ENCODE results near the gene COX7A2L. TPM values are rescaled to one million over a fixed set of nuclear protein-coding genes. Genes with fewer than 3 reads are reported as not detected.

COX7A2L gene
- total RNA-seq, 1 experiment from 2014 or later = 99.5 TPM

DNA sequence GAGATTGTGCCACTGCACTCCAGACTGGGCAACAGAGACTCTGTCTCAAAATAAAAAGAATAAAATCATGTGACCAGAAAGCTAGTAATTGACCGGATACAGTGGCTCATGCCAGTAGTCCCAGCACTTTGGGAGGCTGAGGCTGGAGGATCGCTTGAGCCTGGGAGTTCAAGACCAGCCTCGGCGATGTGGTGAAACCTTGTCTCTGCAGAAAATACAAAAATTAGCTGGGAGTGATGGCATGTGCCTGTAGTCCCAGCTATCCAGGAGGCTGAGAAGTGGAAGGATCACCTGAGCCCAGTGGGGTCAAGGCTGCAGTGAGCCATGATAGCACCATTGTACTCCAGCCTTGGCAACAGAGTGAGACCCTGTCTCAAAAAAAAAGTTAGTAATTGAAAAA, 36.8 kb downstream of the COX7A2L start:
- POLR2A ChIA-PET = no interaction called here
- H3K4me3 Mint-ChIP-seq = no peak overlapping the region
- peaks cover 31% of the 10 kb centered on the region for H3K36me3 Mint-ChIP-seq
- H3K4me1 Mint-ChIP-seq = no peaks in the 10 kb centered on the region
- no peak overlapping the region for H3K27ac Mint-ChIP-seq
- no peaks in the 10 kb centered on the region for H3K27me3 Mint-ChIP-seq (ENCODE audit: low read depth)
- peaks cover 4% of the 10 kb centered on the region for H3K9me3 Mint-ChIP-seq
- ATAC-seq = no peak
- no peak for DNase-seq (ENCODE audit: low spot score)
- no peak for TF ChIP-seq ZNF121 (CRISPR knock-in tag; IDR thresholded peaks at IDR 0.05)
- no peak for TF ChIP-seq ZNF138 (CRISPR knock-in tag; conservative IDR thresholded peaks at IDR 0.05)
- no peak for TF ChIP-seq ZNF416 (CRISPR knock-in tag; IDR thresholded peaks at IDR 0.05)
- TF ChIP-seq, protein P1, sequence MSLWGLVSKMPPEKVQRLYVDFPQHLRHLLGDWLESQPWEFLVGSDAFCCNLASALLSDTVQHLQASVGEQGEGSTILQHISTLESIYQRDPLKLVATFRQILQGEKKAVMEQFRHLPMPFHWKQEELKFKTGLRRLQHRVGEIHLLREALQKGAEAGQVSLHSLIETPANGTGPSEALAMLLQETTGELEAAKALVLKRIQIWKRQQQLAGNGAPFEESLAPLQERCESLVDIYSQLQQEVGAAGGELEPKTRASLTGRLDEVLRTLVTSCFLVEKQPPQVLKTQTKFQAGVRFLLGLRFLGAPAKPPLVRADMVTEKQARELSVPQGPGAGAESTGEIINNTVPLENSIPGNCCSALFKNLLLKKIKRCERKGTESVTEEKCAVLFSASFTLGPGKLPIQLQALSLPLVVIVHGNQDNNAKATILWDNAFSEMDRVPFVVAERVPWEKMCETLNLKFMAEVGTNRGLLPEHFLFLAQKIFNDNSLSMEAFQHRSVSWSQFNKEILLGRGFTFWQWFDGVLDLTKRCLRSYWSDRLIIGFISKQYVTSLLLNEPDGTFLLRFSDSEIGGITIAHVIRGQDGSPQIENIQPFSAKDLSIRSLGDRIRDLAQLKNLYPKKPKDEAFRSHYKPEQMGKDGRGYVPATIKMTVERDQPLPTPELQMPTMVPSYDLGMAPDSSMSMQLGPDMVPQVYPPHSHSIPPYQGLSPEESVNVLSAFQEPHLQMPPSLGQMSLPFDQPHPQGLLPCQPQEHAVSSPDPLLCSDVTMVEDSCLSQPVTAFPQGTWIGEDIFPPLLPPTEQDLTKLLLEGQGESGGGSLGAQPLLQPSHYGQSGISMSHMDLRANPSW (CRISPR knock-in tag; conservative IDR thresholded peaks at IDR 0.05; ENCODE audit: low read depth) = no peak
- no peak for TF ChIP-seq SOX15 (CRISPR knock-in tag; IDR thresholded peaks at IDR 0.05)
- TF ChIP-seq, protein P2, sequence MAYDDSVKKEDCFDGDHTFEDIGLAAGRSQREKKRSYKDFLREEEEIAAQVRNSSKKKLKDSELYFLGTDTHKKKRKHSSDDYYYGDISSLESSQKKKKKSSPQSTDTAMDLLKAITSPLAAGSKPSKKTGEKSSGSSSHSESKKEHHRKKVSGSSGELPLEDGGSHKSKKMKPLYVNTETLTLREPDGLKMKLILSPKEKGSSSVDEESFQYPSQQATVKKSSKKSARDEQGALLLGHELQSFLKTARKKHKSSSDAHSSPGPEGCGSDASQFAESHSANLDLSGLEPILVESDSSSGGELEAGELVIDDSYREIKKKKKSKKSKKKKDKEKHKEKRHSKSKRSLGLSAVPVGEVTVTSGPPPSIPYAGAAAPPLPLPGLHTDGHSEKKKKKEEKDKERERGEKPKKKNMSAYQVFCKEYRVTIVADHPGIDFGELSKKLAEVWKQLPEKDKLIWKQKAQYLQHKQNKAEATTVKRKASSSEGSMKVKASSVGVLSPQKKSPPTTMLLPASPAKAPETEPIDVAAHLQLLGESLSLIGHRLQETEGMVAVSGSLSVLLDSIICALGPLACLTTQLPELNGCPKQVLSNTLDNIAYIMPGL (CRISPR knock-in tag; IDR thresholded peaks at IDR 0.05) = no peak
- TF ChIP-seq JAZF1 (CRISPR knock-in tag; IDR thresholded peaks at IDR 0.05) = no peak
- no peak for TF ChIP-seq ZNF396 (CRISPR knock-in tag; IDR thresholded peaks at IDR 0.05; ENCODE audit: borderline replicate concordance)
- TF ChIP-seq SMAD4 (CRISPR knock-in tag; IDR thresholded peaks at IDR 0.05) = no peak
- TF ChIP-seq, protein P3, sequence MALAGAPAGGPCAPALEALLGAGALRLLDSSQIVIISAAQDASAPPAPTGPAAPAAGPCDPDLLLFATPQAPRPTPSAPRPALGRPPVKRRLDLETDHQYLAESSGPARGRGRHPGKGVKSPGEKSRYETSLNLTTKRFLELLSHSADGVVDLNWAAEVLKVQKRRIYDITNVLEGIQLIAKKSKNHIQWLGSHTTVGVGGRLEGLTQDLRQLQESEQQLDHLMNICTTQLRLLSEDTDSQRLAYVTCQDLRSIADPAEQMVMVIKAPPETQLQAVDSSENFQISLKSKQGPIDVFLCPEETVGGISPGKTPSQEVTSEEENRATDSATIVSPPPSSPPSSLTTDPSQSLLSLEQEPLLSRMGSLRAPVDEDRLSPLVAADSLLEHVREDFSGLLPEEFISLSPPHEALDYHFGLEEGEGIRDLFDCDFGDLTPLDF (CRISPR knock-in tag; IDR thresholded peaks at IDR 0.05) = no peak
- no peak for TF ChIP-seq ELF4 (CRISPR knock-in tag; IDR thresholded peaks at IDR 0.05; ENCODE audit: low read depth)
- TF ChIP-seq, protein P4, sequence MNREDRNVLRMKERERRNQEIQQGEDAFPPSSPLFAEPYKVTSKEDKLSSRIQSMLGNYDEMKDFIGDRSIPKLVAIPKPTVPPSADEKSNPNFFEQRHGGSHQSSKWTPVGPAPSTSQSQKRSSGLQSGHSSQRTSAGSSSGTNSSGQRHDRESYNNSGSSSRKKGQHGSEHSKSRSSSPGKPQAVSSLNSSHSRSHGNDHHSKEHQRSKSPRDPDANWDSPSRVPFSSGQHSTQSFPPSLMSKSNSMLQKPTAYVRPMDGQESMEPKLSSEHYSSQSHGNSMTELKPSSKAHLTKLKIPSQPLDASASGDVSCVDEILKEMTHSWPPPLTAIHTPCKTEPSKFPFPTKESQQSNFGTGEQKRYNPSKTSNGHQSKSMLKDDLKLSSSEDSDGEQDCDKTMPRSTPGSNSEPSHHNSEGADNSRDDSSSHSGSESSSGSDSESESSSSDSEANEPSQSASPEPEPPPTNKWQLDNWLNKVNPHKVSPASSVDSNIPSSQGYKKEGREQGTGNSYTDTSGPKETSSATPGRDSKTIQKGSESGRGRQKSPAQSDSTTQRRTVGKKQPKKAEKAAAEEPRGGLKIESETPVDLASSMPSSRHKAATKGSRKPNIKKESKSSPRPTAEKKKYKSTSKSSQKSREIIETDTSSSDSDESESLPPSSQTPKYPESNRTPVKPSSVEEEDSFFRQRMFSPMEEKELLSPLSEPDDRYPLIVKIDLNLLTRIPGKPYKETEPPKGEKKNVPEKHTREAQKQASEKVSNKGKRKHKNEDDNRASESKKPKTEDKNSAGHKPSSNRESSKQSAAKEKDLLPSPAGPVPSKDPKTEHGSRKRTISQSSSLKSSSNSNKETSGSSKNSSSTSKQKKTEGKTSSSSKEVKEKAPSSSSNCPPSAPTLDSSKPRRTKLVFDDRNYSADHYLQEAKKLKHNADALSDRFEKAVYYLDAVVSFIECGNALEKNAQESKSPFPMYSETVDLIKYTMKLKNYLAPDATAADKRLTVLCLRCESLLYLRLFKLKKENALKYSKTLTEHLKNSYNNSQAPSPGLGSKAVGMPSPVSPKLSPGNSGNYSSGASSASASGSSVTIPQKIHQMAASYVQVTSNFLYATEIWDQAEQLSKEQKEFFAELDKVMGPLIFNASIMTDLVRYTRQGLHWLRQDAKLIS (CRISPR knock-in tag; IDR thresholded peaks at IDR 0.05; ENCODE audit: borderline replicate concordance) = no peak
- TF ChIP-seq ZNF423 (CRISPR knock-in tag; IDR thresholded peaks at IDR 0.05) = no peak
- TF ChIP-seq, protein P5, sequence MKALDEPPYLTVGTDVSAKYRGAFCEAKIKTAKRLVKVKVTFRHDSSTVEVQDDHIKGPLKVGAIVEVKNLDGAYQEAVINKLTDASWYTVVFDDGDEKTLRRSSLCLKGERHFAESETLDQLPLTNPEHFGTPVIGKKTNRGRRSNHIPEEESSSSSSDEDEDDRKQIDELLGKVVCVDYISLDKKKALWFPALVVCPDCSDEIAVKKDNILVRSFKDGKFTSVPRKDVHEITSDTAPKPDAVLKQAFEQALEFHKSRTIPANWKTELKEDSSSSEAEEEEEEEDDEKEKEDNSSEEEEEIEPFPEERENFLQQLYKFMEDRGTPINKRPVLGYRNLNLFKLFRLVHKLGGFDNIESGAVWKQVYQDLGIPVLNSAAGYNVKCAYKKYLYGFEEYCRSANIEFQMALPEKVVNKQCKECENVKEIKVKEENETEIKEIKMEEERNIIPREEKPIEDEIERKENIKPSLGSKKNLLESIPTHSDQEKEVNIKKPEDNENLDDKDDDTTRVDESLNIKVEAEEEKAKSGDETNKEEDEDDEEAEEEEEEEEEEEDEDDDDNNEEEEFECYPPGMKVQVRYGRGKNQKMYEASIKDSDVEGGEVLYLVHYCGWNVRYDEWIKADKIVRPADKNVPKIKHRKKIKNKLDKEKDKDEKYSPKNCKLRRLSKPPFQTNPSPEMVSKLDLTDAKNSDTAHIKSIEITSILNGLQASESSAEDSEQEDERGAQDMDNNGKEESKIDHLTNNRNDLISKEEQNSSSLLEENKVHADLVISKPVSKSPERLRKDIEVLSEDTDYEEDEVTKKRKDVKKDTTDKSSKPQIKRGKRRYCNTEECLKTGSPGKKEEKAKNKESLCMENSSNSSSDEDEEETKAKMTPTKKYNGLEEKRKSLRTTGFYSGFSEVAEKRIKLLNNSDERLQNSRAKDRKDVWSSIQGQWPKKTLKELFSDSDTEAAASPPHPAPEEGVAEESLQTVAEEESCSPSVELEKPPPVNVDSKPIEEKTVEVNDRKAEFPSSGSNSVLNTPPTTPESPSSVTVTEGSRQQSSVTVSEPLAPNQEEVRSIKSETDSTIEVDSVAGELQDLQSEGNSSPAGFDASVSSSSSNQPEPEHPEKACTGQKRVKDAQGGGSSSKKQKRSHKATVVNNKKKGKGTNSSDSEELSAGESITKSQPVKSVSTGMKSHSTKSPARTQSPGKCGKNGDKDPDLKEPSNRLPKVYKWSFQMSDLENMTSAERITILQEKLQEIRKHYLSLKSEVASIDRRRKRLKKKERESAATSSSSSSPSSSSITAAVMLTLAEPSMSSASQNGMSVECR (CRISPR knock-in tag; IDR thresholded peaks at IDR 0.05; ENCODE audit: borderline replicate concordance) = no peak
- no peak for TF ChIP-seq KAT7 (CRISPR knock-in tag; IDR thresholded peaks at IDR 0.05; ENCODE audit: borderline replicate concordance)
- TF ChIP-seq FOXP1 (CRISPR knock-in tag; IDR thresholded peaks at IDR 0.05; ENCODE audit: borderline replicate concordance) = no peak
- TF ChIP-seq NFATC4 (CRISPR knock-in tag; IDR thresholded peaks at IDR 0.05) = no peak
- CTCF ChIA-PET = no interaction called here

Data from WTC11 (cell line).